ENCODE measurements around the gene ABCC6. TPM values are rescaled to one million over a fixed set of nuclear protein-coding genes. Genes with fewer than 3 reads are reported as not detected.
A peak's percentile ranks its signal among the peaks of the same experiment; 100 is the strongest.

Gene ABCC6
- total and polyA plus RNA-seq, 2 of the 13 experiments (the other 11 are each of a cell fraction or from before 2014, with no cell fraction given): 82.4 to 105 TPM

DNA sequence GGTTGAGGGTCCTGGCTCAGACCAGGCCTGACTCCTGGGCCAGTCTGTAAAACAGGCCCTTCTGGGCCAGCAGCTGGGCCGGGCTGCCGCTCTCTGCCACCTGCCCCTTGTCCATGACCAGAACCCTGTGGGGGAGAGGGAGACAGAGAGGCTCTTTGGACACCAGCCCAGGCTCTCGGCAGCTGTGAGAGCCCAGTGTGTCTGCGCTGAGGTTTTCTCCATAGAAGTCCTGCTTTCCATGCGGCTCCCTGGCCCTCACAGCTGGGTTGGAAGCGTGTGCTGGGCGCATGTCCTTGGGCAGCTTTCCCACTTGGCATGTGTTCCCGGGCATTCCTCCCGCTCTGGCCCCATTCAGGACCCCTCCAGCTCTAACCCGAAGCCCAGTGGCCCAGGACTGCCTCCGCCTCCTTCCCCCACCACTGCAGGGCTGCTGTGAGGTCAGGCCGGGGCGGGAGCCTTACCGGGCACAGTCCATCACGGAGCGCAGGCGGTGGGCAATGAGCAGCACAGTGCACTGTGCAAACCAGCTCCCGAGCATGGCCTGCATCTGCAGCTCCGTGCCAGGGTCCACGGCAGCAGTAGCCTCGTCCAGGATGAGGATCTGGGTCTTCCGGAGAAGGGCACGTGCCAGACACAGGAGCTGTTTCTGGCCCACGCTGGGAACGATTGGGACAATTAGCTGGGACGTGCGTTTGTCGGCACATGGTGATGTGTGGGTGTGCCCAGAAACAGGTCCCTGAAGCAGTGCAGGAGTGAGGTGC lies 73.0 kb downstream of the ABCC6 start (continued):
- TF ChIP-seq, protein P1, sequence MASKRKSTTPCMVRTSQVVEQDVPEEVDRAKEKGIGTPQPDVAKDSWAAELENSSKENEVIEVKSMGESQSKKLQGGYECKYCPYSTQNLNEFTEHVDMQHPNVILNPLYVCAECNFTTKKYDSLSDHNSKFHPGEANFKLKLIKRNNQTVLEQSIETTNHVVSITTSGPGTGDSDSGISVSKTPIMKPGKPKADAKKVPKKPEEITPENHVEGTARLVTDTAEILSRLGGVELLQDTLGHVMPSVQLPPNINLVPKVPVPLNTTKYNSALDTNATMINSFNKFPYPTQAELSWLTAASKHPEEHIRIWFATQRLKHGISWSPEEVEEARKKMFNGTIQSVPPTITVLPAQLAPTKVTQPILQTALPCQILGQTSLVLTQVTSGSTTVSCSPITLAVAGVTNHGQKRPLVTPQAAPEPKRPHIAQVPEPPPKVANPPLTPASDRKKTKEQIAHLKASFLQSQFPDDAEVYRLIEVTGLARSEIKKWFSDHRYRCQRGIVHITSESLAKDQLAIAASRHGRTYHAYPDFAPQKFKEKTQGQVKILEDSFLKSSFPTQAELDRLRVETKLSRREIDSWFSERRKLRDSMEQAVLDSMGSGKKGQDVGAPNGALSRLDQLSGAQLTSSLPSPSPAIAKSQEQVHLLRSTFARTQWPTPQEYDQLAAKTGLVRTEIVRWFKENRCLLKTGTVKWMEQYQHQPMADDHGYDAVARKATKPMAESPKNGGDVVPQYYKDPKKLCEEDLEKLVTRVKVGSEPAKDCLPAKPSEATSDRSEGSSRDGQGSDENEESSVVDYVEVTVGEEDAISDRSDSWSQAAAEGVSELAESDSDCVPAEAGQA (IDR thresholded peaks at IDR 0.05; ENCODE audit: low read depth): no peak
- TF ChIP-seq, protein P1 (CRISPR knock-in tag; IDR thresholded peaks at IDR 0.05; ENCODE audit: borderline replicate concordance): no peak
- TF ChIP-seq ZNF75D (CRISPR knock-in tag; IDR thresholded peaks at IDR 0.05; ENCODE audit: borderline replicate concordance): no peak
- no peak for TF ChIP-seq SETDB1 (CRISPR knock-in tag; IDR thresholded peaks at IDR 0.05; ENCODE audit: borderline replicate concordance)
- TF ChIP-seq ATRX (CRISPR knock-in tag; IDR thresholded peaks at IDR 0.05; ENCODE audit: borderline replicate concordance): no peak
- TF ChIP-seq, protein P2, sequence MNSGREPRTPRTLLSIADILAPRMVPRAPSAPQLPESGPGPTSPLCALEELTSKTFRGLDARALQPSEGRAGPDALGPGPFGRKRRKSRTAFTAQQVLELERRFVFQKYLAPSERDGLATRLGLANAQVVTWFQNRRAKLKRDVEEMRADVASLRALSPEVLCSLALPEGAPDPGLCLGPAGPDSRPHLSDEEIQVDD (CRISPR knock-in tag; IDR thresholded peaks at IDR 0.05; ENCODE audit: borderline replicate concordance): no peak
- TF ChIP-seq ZFY (CRISPR knock-in tag; IDR thresholded peaks at IDR 0.05): peak; percentile 12; the same call in 1 of the 2 replicates
- TF ChIP-seq ZNF569 (CRISPR knock-in tag; IDR thresholded peaks at IDR 0.05; ENCODE audit: borderline replicate concordance): no peak
- TF ChIP-seq ESRRA (CRISPR knock-in tag; IDR thresholded peaks at IDR 0.05; ENCODE audit: low read depth): no peak
- no peak for TF ChIP-seq ZNF468 (CRISPR knock-in tag; IDR thresholded peaks at IDR 0.05)
- TF ChIP-seq GTF2F1 (IDR thresholded peaks at IDR 0.05; ENCODE audit: low read length): no peak
- TF ChIP-seq ZNF225 (CRISPR knock-in tag; IDR thresholded peaks at IDR 0.05): no peak; the same call in 1 of the 2 replicates
- no peak for TF ChIP-seq ZNF496 (CRISPR knock-in tag; IDR thresholded peaks at IDR 0.05; ENCODE audit: insufficient replicate concordance)
- TF ChIP-seq ZNF788 (CRISPR knock-in tag; IDR thresholded peaks at IDR 0.05; ENCODE audit: borderline replicate concordance): peak; percentile 61; the same call in 1 of the 2 replicates
- TF ChIP-seq KAT7 (CRISPR knock-in tag; IDR thresholded peaks at IDR 0.05; ENCODE audit: borderline replicate concordance): no peak
- TF ChIP-seq, protein P3, sequence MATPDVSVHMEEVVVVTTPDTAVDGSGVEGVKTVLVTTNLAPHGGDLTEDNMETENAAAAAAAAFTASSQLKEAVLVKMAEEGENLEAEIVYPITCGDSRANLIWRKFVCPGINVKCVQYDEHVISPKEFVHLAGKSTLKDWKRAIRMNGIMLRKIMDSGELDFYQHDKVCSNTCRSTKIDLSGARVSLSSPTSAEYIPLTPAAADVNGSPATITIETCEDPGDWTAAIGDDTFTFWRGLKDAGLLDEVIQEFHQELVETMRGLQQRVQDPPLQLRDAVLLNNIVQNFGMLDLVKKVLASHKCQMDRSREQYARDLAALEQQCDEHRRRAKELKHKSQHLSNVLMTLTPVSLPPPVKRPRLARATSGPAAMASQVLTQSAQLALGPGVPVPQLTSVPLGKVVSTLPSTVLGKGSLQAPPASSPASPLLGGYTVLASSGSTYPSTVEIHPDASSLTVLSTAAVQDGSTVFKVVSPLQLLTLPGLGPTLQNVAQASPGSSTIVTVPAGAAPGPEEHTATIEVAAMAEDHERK (CRISPR knock-in tag; IDR thresholded peaks at IDR 0.05; ENCODE audit: low read depth): no peak
- no peak for TF ChIP-seq ARID2 (CRISPR knock-in tag; IDR thresholded peaks at IDR 0.05; ENCODE audit: borderline replicate concordance)
- TF ChIP-seq, protein P4, sequence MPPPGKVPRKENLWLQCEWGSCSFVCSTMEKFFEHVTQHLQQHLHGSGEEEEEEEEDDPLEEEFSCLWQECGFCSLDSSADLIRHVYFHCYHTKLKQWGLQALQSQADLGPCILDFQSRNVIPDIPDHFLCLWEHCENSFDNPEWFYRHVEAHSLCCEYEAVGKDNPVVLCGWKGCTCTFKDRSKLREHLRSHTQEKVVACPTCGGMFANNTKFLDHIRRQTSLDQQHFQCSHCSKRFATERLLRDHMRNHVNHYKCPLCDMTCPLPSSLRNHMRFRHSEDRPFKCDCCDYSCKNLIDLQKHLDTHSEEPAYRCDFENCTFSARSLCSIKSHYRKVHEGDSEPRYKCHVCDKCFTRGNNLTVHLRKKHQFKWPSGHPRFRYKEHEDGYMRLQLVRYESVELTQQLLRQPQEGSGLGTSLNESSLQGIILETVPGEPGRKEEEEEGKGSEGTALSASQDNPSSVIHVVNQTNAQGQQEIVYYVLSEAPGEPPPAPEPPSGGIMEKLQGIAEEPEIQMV (CRISPR knock-in tag; IDR thresholded peaks at IDR 0.05; ENCODE audit: low read depth): no peak
- TF ChIP-seq DR1 (CRISPR knock-in tag; IDR thresholded peaks at IDR 0.05): no peak
- no peak for TF ChIP-seq CBFB (CRISPR knock-in tag; IDR thresholded peaks at IDR 0.05)

All from HepG2 (cell line).